ENCODE results near the gene PAK6.

PAK6 gene

DNA sequence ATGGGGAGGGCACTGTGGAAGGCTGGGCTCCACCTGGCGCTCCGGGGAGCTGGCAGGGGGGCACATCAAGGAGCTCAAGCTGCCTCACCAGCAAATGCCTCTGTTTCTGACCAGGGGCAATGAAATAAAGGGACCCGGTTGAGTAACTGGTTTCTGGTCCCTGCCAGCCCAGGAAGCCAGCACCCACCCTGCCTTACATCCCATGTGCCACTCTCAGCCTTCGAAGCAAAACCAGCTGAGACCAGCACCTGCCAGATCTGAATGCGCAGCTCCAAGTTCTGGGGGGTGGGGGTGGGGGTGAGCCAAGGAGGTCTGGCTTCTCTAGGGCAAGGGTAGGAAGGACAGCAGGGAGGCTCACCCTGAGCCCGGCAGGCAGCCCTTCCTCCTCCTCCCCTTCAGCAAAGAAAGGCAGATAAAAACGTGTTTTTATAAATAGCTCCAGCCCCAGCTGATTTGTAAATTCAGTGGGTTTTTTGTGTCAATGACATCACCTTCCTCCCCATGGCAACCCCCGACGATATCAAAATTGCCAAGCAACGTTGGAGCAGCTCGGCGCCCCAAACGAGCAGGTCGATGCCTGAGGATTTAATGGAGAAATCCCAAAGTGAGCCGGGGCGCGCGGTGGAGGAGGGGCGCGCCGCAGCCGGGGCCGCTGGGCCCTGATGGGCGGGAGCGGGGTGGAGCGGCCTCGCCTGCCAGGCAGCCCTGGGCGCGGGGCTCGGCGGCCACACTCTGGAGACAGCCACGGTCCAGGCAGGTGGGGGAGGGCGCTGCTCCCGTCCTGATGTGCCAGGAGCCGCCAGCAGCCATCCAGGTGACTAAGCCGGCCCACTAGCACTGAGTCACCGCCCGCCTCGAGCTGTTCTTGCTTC, at the start of gene PAK6:
TSS of gene PAK6 (plus strand) at position 532 of the 872 bp plus-strand sequence. CDS start 25,723 bp downstream, outside the sequence.
- DNase-seq (ENCODE audit: low spot score): peak; percentile 91

DNA sequence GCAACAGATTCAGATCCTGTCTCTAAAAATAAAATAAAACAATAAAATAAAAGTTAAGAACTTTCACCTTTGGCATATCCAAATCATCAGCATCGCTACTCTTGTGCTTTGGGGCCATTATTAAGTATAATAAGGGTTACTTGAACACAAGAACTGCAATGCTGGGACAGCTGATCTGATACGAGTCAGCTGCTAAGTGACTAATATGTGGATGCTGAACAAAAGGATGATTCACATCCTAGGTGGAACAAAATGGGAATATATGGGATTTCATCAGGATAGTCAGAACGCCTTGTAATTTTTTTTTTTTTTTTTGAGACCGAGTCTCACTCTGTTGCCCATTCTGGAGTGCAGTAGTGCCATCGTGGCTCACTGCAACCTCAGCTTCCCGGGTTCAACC, 48.3 kb upstream of the PAK6 start:
- peak; percentile 78 for DNase-seq (ENCODE audit: low spot score)

GRCh38 chr15:40192942-40193341, 45.9 kb upstream of the PAK6 start:
- no peak for DNase-seq (ENCODE audit: low spot score)

- DNase-seq (ENCODE audit: low spot score): no peak
Measured at GRCh38 chr15:40197434-40197833, 41.4 kb upstream of the PAK6 start.

GRCh38 chr15:40198355-40199085, 40.3 kb upstream of the PAK6 start:
- DNase-seq (ENCODE audit: low spot score): no peak

DNA sequence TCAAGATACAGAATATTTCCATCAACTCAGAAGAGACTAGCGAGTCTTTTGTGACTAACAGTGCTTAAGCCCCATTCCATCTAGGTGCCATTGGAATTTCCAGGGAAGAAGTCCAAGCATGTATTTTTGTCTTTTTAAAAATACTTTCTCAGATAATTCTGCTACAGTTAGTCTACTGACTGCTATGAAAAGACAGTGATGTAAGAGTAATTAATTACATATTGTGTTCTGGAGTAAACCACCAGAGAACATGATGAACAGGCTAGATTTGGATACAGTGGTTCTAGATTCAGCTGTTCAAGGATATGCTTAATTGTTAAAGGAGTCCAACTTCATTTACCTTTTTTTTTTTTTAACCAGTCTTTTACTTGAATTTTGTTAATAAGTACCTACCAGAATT, 34.8 kb upstream of the PAK6 start:
- no peak for DNase-seq (ENCODE audit: low spot score)

- peak; percentile 80 for DNase-seq (ENCODE audit: low spot score)
Measured at GRCh38 chr15:40217166-40217824, 21.6 kb upstream of the PAK6 start.

- DNase-seq (ENCODE audit: low spot score): no peak
Measured at GRCh38 chr15:40219801-40220200, 19.1 kb upstream of the PAK6 start.

DNA sequence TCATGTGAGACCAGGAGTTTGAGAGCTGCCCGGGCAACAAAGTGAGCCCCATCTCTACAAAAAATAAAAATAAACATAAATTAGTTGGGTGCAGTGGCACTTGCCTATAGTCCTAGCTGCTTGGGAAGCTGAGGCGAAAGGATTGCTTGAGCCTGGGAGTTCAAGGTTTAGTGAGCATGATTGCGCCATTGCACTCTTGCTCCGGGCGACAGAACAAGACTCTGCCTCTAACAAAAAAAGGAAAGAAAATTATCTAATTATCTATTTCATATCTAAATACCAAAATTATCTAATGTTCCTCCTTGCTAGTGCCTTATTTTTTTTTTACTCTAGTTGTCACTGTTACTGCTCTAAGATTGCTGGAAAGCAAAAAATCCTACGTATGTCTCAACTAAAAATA, 16.7 kb upstream of the PAK6 start:
- no peak for DNase-seq (ENCODE audit: low spot score)

GRCh38 chr15:40226736-40227135, 12.1 kb upstream of the PAK6 start:
- no peak for DNase-seq (ENCODE audit: low spot score)

- no peak for DNase-seq (ENCODE audit: low spot score)
Measured at GRCh38 chr15:40229316-40229715, 9.5 kb upstream of the PAK6 start.

- DNase-seq (ENCODE audit: low spot score): no peak
Measured at GRCh38 chr15:40229956-40230355, 8.9 kb upstream of the PAK6 start.

- DNase-seq (ENCODE audit: low spot score): no peak
Measured at GRCh38 chr15:40232625-40233070, 6.2 kb upstream of the PAK6 start.

DNA sequence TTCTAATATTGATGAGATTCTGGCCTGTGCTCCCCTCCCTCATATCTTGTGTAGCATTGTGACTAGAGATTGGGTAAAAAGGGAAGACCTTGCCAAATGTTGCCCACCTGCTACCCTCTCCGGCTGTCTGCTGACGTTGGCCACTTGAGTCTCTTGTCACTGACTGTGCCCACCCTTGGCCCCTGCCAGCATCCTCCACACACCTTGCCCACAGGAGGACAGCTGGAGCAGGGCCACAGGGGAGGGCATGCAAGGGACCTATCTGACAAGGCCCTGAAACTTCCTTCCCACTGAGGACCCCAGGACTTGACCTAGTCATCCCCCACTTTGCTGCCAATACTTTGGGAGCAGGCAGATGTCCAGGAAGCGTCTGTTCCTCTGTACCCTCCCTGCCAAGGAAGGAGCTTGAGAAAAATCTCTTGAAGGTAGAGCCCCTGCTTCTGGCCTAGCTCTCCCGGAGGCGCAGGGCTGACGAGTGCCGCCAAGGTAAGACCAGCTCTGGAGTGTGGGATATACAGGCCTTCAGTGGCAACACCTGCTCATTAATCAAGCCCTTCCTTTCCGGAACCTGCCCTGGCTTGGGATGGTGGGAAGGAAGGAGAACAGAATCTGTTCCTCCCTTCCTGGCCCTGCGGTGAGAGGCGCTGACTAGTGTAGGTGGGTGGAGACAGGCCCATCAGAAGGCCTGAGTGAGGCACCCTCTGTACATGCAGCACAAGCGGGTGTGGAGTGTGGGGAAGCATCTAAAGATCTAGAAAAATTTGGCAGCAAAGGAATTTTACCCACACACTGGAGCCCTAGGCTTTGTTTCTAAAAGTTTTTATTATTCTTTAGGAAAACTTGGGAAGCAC, 4.9 kb upstream of the PAK6 start:
- no peak for DNase-seq (ENCODE audit: low spot score)

DNA sequence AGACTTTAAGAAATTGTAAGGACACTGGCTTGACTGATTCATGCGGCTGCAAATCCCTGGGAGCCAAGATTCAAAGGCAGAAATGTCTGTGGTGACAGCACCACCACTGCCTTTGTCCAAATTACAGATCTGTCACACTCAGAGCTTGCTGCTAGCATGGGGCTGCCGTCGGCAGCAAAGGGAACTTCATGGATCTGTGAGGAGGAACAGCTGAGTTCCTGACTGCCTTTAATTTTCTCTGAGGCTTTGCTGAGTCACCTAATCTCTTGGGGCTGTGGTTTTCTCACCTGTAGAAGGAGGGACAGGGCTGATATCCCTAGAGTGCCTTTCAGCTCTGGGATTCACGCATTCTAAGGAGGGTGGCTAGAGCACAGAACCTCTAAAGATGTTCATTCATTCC, 4.1 kb upstream of the PAK6 start:
- DNase-seq (ENCODE audit: low spot score): peak; percentile 35

DNA sequence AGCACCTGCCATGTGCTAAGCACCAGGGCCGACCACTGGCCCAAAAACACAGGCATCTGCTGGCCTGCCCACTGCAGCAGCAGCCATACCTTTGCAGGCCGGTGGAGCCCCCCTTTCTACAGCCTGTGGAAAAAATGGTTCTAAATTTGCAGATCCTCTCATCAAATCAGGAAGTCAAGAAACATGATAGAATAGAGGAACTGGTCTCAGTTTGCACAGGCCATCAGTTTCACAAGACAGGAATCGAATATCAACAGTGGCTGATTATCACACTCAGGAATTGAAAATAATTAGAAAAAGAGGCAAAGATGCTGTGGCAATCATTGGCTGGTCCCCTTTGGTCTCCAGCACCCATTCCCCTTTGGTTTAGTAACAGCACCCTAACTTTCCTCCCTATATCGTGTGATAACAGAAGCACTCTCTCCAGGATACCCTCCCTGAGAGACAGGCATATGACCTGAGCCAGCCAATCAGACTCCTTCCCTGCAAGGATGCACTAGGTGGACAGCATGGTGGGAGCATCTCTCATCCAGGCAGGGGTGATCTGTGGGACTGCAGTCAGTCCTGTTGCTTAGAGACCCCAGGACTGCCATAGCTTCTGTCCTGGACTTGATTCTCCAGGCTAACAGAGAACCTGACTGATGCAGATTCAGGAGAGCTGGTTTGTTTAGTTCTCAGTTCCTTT, 3.5 kb upstream of the PAK6 start:
- no peak for DNase-seq (ENCODE audit: low spot score)

- DNase-seq (ENCODE audit: low spot score): no peak
Measured at GRCh38 chr15:40239404-40239692, 485 bp downstream of the PAK6 start.

DNA sequence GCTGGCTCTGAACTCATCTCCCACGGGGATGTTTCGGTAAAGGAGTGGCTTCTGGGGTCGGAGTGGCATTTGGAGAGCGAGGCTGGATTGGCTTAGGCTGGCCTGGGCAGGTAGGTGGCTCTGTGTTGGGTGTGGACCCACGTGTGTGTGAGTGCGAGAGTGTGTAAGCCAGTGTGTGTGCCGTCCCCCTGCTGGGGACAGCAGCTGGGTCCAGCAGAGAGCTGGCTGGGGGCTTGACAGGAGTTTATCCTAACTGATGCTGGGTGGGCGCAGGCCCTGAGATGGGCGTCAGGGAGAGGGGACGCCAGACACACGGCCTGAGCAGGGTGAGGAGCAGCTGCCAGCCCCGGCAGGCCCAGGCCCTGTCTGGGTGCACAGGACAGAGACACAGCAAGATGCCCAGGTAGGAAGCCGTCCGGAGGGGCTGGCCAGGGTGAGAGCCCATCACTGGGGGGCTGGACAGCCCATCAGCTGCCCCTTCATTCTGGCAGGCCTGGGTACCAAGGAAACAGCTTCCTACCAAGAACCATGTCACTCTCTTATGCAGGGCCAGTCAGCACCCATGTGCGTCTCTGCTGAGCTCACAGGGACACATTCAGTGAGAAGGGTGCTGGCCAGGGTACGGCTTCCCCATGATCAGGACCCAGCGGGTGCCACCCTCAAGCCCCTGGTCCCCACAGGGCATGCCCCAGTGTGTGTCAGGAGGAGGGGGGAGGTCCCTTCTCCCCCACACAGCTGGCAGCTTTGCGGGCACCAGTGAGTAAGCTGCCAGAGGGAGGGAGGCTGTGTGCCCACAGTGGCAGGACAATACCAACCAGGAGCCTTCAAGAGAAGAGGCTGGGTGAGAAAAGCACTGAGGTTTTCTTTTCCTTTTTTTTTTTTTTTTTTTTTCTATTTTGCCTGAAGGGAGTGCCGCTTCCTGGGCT, 1.1 kb downstream of the PAK6 start:
- DNase-seq (ENCODE audit: low spot score): no peak

DNA sequence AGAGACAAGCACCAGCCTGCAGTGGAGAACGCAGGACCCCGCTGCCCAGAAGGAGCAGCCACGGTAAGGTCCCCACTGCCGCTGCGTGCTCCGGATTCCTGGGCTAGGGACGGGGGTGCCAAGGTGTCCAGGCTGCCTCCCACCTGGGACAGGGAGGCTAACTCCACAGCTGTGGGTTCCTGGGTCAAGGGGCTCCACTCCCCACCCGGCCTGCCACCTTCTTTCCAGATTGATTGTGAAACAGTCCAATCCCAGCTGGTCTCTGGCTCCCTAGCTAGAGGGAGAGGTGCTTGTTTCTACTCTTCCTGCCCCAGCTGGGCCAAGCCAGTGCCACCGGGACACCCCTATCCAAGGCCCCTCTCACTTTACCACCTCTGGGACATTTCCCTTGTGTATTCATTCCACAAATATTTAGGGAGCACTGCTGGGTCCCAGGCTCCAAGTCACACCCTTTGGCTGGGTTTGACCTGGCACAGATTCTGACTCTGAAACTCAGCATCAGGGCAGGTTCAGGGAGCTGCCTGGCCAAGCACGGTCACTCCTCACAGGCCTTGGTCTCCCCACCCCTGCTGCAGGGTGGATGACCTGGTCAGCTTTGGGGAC, 1.9 kb downstream of the PAK6 start:
- no peak for DNase-seq (ENCODE audit: low spot score)

Data from kidney tubule cell (primary cell).